ENCODE results near the gene IDI2.
"Not testable (repeated sequence)": the region's sequence is repeated elsewhere in the genome, so short reads cannot be mapped to it uniquely, and the experiment has no call there.

IDI2 gene

GRCh38 chr10:1047937-1048336 lies 22.3 kb upstream of the IDI2 start:
- DNase-seq (ENCODE audit: low read depth in 2 of 2) = no peak

DNA sequence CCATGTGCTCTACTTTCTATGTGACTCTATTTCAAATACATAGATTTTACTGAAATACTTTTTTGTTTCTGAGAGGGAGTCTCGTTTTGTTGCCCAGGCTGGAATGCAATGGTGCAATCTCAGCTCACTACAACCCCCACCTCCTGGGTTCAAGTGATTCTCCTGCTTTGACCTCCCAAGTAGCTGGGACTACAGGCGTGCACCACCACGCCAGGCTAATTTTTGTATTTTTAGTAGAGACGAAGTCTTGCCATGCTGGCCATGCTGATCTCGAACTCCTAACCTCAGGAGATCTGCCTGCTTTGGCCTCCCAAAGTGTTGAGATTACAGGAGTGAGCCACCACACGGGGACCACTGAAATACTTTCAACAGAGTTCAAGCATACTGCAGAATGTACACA lies 19.8 kb upstream of the IDI2 start:
- no peak for DNase-seq (ENCODE audit: low read depth in 2 of 2)

- no peak for DNase-seq (ENCODE audit: low read depth in 2 of 2)
These were observed 19.3 kb upstream of the IDI2 start for GRCh38 chr10:1044964-1045363.

- no peak for DNase-seq (ENCODE audit: low read depth in 2 of 2)
These were observed 18.5 kb upstream of the IDI2 start for GRCh38 chr10:1044146-1044545.

DNA sequence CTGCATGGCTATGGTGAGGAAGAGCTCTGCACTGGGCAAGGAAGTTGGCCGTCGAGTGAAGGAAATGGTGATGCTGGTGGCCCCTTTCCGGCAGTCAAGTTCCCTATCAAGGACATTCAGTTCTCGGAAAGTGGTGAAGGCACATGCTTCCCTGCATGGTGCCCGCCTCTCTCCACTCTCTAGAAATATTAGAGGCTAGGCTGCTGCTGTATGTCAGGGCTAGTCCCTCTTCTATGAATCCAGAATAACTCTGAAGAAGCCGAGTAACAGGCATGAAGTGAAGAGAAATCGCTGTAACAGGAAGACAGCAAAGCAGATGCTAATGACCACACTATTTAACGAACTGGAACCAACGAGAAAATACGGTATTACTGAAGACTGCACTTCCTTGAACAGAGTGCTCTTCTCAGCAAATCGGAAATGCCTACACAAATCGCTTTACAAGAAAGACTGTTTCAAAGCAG lies 17.9 kb upstream of the IDI2 start:
- DNase-seq (ENCODE audit: low read depth in 2 of 2) = no peak

GRCh38 chr10:1041514-1041913 lies 15.9 kb upstream of the IDI2 start:
- DNase-seq (ENCODE audit: low read depth in 2 of 2) = no peak

DNA sequence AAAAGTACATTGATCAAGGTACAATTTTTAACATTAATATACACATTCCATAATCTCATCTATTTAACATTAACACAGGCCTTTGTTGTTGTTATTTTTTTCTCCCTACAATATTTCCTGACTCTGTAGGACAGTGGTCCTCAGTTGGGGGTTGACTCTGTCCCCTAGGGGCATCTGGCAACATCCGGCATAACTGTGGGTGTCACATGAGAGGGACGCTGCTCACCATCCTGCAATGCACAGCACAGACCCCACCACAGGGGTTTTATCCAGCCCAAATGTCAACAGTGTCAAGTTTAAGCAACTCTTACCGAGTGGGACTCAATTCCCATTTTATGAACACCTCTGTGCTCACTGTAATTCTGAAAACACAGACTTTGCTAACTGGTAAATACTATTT lies 14.5 kb upstream of the IDI2 start:
- no peak for DNase-seq (ENCODE audit: low read depth in 2 of 2)

GRCh38 chr10:1038769-1039168 lies 13.1 kb upstream of the IDI2 start:
- not testable (repeated sequence) for DNase-seq (ENCODE audit: low read depth in 2 of 2)

- DNase-seq (ENCODE audit: low read depth in 2 of 2) = no peak
These were observed 11.4 kb upstream of the IDI2 start for GRCh38 chr10:1037098-1037497.

DNA sequence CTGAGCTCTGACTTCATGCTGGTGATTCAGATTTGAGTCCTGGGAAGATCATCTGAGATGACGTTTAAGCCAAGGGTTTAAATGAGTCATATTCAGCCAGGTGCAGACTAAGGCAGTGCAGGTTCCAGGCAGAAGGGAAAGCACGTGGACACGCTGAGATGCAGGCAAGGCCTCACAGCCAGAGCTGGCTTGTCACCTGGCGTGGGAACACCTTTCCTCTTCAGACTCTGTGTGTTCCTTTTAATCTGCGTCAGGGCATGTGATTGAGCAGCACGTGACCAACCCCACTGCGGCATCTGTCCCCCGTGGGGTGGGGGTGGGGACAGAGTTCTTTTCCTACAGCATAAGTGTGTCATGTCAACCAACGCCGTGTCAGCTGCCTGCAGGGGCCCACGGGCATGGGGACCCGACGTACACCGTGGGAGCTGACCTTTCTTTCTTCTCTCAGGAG lies 10.7 kb upstream of the IDI2 start:
- DNase-seq (ENCODE audit: low read depth in 2 of 2) = no peak

- DNase-seq (ENCODE audit: low read depth in 2 of 2) = no peak
These were observed 9.5 kb upstream of the IDI2 start for GRCh38 chr10:1035201-1035600.

DNA sequence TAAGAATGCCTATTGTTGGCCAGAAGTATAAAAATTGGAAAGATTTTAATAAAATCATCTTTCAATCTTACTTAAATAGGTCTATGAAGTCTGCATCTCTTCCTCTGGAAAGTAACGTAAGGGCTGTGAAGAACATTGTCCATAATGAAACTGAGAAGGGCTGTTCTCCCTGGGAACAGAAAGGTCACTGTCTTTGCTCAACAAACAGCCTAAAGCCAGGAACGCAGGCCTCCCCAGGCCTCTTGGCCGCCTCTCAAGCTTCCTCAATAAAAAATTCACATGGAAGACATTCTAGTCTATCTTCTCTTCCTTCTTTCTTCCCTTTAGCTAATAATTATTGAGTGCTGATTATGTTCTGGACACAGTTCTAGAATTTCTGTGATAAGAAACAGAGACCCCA lies 9.1 kb upstream of the IDI2 start:
- no peak for DNase-seq (ENCODE audit: low read depth in 2 of 2)

DNA sequence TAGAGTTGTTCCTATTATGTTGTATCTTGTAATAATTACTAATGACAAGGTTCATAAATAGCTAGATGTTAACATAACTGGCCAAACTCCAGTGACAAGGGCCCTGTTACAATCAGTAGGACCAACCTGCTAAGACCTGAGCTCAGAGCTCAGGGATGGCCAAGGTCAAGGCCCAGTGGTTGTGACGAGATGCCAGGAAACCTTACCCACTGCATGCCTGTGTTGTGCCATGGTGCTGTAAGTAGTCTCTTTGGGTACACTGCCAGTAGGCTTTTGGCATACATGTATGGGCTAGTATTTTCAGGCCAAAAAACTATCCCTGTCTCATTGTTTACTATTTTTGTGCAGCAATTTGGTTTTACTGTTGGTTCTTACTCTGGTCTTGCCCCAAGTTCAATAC lies 7.9 kb upstream of the IDI2 start:
- no peak for DNase-seq (ENCODE audit: low read depth in 2 of 2)

DNA sequence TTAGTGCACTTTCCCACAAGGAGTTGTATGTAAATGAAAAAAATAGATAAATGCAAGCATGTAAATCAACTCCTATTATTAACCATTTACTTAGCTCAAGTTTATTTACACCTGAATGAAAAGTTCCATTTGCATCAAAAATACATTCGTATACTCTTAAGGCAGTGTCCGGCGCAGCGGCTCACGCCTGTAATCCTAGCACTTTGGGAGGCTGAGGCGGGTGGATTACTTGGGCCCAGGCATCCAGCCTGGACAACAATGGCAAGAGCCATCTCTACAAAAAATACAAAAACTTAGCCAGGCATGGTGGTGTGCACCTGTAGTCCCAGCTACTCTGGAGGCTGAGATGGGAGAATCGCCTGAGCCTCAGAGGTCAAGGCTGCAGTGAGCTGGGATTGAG lies 4.2 kb upstream of the IDI2 start:
- DNase-seq (ENCODE audit: low read depth in 2 of 2) = no peak

DNA sequence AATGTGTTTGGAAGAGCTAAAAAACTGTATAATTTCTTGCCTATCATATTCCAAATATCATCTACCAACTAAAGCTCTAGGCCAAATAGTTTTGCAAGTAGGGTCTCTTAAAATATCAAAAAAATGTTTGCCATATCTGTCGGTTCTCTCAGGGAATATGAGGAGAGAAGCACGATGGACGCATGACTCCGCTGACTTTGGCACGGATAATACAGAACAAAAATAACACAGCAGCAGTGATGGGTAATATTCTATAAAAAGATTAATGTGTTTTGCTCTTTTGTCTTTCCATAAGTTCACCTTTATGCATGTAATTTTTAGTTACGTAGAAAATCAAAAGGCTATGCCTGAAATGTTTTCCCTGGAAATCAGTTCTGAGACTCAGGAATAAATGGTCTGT lies 919 bp upstream of the IDI2 start:
- DNase-seq (ENCODE audit: low read depth in 2 of 2) = no peak

- no peak for DNase-seq (ENCODE audit: low read depth in 2 of 2)
These were observed 1.6 kb downstream of the IDI2 start for GRCh38 chr10:1024103-1024502.

- DNase-seq (ENCODE audit: low read depth in 2 of 2) = no peak
These were observed 3.2 kb downstream of the IDI2 start for GRCh38 chr10:1022413-1022812.

- DNase-seq (ENCODE audit: low read depth in 2 of 2) = no peak
These were observed 4.7 kb downstream of the IDI2 start for GRCh38 chr10:1020958-1021357.

DNA sequence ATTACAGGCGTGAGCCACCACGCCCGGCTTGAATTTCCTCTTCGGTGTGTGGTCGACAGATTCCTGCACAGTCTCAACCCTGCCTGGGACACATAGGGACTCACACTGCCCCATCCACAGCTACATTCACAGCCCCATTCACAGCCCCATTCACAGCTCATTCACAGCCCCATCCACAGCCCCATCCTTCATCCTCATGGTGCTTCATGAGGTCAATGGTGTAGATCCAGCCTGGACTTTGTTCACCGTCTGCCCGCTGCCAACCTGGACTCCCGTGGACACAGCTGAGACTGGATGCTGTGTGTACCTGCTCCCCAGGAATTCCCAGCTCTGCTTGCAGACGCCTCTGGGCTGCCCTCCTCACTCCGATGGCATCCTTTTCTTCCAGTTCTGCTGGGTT lies 5.2 kb downstream of the IDI2 start:
- DNase-seq (ENCODE audit: low read depth in 2 of 2) = no peak

DNA sequence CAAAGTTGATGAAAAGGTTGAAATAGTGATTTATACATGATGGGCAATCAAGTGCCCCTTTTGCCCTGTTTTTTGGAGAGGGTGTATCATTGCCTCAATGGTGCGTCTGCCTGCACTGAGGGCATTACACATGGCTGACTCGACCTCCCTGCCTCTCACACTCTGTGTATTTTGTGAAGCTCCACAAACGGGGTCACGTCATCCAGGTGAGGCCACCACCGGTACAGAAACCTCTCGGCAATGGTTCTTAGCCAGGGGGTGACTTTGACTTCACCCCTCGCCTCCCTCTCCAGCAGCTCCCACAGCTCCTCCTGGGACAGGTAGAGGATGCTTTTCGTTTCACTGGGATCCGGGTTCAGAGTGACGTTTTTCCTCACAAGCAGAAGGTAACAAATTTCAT lies 6.3 kb downstream of the IDI2 start:
- DNase-seq (ENCODE audit: low read depth in 2 of 2) = no peak

DNA sequence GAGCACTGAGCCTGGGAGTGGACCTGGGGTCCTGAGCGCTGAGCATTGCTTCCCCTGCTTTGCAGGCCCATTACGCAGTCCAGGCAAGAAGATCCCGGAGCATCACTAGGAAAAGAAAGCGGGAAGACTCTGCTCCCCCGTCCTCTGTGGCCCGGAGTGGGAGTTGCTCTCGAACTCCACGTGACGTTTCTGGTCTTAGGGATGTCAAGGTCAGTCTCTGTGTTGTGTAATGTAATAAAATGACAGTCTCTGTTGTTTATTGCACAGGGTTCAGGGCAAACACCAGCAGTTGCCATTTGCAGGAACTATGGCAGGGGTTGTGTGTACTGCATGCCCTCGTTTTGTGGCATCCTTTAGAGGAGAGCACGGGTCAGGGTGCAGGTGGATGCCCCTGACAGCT lies 10.0 kb downstream of the IDI2 start:
- no peak for DNase-seq (ENCODE audit: low read depth in 2 of 2)

GRCh38 chr10:1011696-1012095 lies 14.0 kb downstream of the IDI2 start:
- no peak for DNase-seq (ENCODE audit: low read depth in 2 of 2)

GRCh38 chr10:1010703-1011102 lies 15.0 kb downstream of the IDI2 start:
- DNase-seq (ENCODE audit: low read depth in 2 of 2) = no peak

GRCh38 chr10:1009947-1010346 lies 15.7 kb downstream of the IDI2 start:
- DNase-seq (ENCODE audit: low read depth in 2 of 2) = not testable (repeated sequence)

GRCh38 chr10:1009071-1009494 lies 16.6 kb downstream of the IDI2 start:
- no peak for DNase-seq (ENCODE audit: low read depth in 2 of 2)
